Activated CD4-positive, alpha-beta memory T cell treated with anti-CD3 and anti-CD28 coated beads, Interleukin-2, amount 10 ng/mL, durations not matched to agents 7 days and 5 days (primary cell): ENCODE results near the gene TMED5. TPM values are rescaled to one million over a fixed set of nuclear protein-coding genes. Genes with fewer than 3 reads are reported as not detected.
A peak's percentile ranks its signal among the peaks of the same experiment; 100 is the strongest.
"Not testable (repeated sequence)": the region's sequence is repeated elsewhere in the genome, so short reads cannot be mapped to it uniquely, and the experiment has no call there.

Source experiments
- CTCF ChIA-PET: fragments of 350-600 bp; sonication (Branson Sonifier 250); formaldehyde crosslinking; loops from one replicate; lab custom pipeline; 2021; ENCODE audit warnings: antibody characterized with exemption, inconsistent platforms; lab: Charles Lee
- POLR2A ChIA-PET: fragments of 350-600 bp; sonication (Branson Sonifier 250); formaldehyde crosslinking; loops from one replicate; lab custom pipeline; 2021; ENCODE audit warnings: antibody characterized with exemption; lab: Charles Lee
- DNase-seq: peaks from one replicate; pipeline ENCODE4 v3.0.0-alpha.2; 2020
- H3K27ac Mint-ChIP-seq: one replicate; pipeline ENCODE4 v1.8.0; 2021; ENCODE audit warnings: mild to moderate bottlenecking, mixed read lengths
- H3K27me3 Mint-ChIP-seq: one replicate; pipeline ENCODE4 v1.8.0; 2021; ENCODE audit warnings: mixed read lengths
- H3K36me3 Mint-ChIP-seq: one replicate; pipeline ENCODE4 v1.8.0; 2021; ENCODE audit warnings: low read depth, mixed read lengths
- H3K4me1 Mint-ChIP-seq: one replicate; pipeline ENCODE4 v1.8.0; 2021; ENCODE audit warnings: mixed read lengths
- H3K4me3 Mint-ChIP-seq: one replicate; pipeline ENCODE4 v1.8.0; 2021; ENCODE audit warnings: mild to moderate bottlenecking, mixed read lengths
- H3K9me3 Mint-ChIP-seq: one replicate; pipeline ENCODE4 v1.8.0; 2021; ENCODE audit warnings: mixed read lengths
- total RNA-seq, 2 experiments: library from RNA; stranded (reverse); gene quantifications; one replicate each; pipeline ENCODE4 v1.2.3, GENCODE V29; 2021

The TMED5 gene
- total RNA-seq, 2 experiments from 2014 or later: 67.4 to 70.8 TPM

DNA sequence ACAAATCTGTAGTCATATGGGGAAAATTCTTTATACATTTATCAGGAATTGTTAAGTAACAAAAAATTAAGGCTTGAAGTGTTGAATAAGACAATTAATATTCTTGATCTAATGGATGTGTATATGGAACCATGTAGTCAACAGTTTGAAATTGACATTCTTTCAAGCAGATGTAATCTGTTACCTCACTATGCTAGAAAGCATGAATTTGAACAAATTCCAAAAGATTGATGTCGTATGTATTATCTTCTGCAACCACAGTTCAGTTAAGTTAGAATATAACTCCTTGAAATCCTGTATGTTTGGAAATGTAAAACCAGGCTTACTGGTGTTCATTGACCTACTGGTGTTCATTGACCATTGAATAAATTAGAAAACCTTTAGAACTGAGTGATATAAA, 16.4 kb upstream of the TMED5 start:
- H3K4me3 Mint-ChIP-seq: no peak overlapping the region
- H3K4me1 Mint-ChIP-seq: peaks cover 5% of the 10 kb centered on the region
- H3K27ac Mint-ChIP-seq: no peak overlapping the region
- CTCF ChIA-PET: no interaction called here
- no peaks in the 10 kb centered on the region for H3K9me3 Mint-ChIP-seq
- H3K27me3 Mint-ChIP-seq: no peaks in the 10 kb centered on the region
- H3K36me3 Mint-ChIP-seq: peaks cover 55% of the 10 kb centered on the region
- DNase-seq: no peak
- POLR2A ChIA-PET: no interaction called here

DNA sequence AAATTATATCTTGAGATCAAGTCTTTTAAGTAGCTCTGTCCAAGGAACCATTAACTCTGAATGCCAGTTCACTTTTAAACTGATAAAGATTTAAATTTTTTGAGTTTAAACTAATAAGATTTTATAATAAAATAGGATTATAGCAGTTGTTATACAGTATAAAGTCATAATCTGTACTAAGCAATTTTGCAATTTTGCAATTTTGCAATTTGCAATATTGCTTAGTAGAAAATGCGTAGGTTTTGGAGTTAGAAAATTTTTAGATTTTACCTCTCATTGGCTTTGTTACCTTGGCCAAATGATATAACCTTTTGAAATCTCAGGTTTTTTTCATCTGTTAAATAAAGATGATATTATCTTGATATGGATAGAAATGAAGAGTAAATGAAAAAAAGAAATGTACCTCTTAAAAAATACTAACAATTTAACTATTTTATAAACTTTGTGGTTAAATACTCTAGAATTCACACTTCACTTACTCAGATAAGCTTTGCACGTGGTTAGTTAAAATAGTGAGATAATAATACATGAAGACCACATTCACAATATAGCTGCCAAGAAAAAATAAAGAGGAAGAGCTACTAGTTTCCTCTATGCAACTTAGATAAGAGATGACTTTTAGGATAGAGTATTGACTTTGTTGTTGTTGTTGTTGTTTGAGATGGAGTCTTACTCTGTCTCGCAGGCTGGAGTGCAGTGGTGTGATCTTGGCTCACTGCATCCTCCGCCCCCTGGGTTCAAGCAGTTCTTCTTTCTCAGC, 14.2 kb upstream of the TMED5 start:
- no peak overlapping the region for H3K27ac Mint-ChIP-seq
- DNase-seq: no peak
- no peaks in the 10 kb centered on the region for H3K27me3 Mint-ChIP-seq
- ChIA-PET POLR2A (interaction anchor here (0.9 kb wide), 1 partner anchor 151 kb away, joined by 3 read pairs; no protein-coding TSS in a partner anchor), CTCF (interaction anchor here (0.6 kb wide), 1 partner anchor 108 kb away, joined by 4 read pairs; no protein-coding TSS in a partner anchor)
- no peaks in the 10 kb centered on the region for H3K9me3 Mint-ChIP-seq
- peaks cover 65% of the 10 kb centered on the region for H3K36me3 Mint-ChIP-seq
- no peak overlapping the region for H3K4me3 Mint-ChIP-seq
- peaks cover 23% of the 10 kb centered on the region for H3K4me1 Mint-ChIP-seq

DNA sequence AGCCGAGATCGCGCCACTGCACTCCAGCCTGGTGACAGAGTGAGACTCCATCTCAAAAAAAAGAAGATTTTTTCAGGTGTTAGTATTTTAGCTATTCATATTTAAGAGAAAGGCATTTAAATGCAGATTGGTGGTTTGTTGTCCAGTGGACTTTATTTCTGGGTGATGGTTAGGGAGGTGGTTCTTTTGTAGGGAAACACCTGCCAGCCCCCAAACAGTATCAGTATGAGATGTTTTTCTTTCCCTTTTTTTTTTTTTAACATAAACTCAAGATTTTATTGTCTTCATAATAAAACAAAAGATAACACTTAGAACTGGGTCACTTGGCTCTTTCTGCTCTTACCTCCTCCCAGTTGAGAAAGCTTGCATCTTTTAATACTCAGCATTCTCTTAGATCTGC, 10.2 kb upstream of the TMED5 start:
- Mint-ChIP-seq H3K4me3 (no peak overlapping the region), H3K27ac (no peak overlapping the region), H3K4me1 (peaks cover 24% of the 10 kb centered on the region), H3K27me3 (no peaks in the 10 kb centered on the region), H3K36me3 (peaks cover 59% of the 10 kb centered on the region), H3K9me3 (no peaks in the 10 kb centered on the region)
- DNase-seq: no peak
- CTCF ChIA-PET: no interaction called here
- POLR2A ChIA-PET: interaction anchor here (1.0 to 1.3 kb wide), 3 partner anchors 13 to 689 kb away, joined by 3 read pairs; partner anchors contain the start of gene DNTTIP2

DNA sequence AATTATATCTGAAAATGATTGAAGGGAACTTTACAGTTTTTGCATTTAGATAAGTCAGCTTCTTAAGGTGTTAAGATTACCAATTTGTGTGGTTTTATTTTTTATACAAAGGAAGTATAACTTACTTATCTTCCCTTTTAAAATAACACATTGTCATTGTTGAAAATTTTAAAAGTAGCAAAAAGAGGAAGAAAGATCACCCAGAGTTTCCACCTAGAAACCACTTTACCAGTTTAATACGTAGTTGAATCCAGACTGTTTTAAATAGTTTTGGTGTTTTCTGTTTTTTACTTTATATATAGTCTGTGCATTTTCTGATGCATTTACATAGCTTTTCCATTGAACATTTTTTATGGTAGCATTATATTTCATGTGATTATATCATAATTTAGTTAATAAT, 6.5 kb upstream of the TMED5 start:
- Mint-ChIP-seq H3K27me3 (no peaks in the 10 kb centered on the region), H3K27ac (no peak overlapping the region), H3K9me3 (no peaks in the 10 kb centered on the region), H3K36me3 (peaks cover 53% of the 10 kb centered on the region), H3K4me3 (no peak overlapping the region), H3K4me1 (peaks cover 51% of the 10 kb centered on the region)
- ChIA-PET POLR2A (no interaction called here), CTCF (no interaction called here)
- no peak for DNase-seq

DNA sequence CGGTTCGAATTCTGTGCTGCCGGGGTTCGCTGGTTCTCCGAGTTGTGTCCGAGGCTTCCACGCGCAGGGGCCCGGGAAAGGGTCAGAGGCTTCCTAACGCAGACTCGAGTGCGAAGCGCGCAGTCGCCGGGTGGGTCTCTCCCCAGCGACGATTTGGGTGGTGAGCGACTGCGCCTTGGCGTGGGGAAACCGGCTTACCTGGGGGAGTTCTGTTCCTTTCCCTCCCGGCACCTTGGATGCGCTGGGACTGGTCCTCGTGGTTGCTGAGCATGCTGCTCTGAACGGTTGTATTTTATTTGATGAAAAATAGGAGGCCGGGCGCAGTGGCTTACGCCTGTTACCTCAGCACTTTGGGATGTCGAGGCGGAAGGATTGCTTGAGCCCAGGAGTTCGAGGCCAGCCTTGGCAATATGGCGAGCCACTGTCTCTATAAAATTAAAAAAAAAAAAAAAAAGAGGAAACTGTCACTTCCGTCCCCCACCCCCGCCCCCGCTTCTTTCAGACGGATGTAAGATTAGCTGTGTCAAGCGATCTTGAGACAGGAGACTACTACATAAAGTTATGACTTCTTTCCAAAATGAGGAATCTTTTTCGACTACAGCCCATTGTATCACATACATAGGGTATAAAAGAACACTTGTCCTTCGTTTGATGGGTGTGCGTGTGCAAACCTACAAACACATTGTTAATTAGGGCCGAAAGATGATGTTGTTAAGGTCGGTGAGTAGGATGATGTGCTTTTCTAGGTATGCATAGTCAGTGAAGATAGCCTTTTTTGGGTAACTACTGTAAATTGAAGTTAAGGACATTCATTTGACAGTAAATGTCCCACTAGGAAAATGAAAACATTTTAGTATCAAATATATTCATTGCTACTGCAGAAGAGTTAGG, 755 bp upstream of the TMED5 start, which contains the start of gene CCDC18:
Gene CCDC18, plus strand, starts transcription at position 2 of the 891 bp plus-strand sequence. CDS start 2,638 bp downstream, outside the sequence.
- peak; percentile 74 for DNase-seq
- Mint-ChIP-seq H3K4me1 (peaks cover 56% of the 10 kb centered on the region), H3K36me3 (peaks cover 48% of the 10 kb centered on the region), H3K27ac (peak within 1 kb of the TSS; percentile 98), H3K4me3 (peak within 1 kb of the TSS; percentile 89), H3K27me3 (no peaks in the 10 kb centered on the region), H3K9me3 (no peaks in the 10 kb centered on the region)
- CTCF ChIA-PET: interaction anchor here (0.5 to 0.6 kb wide), 2 partner anchors 24 to 76 kb away, joined by 3 read pairs; no protein-coding TSS in a partner anchor
- POLR2A ChIA-PET: interaction anchor here (0.6 to 3.0 kb wide), 10 partner anchors 26 to 406 kb away, joined by 3 to 25 read pairs (median 5); partner anchors contain the start of genes DIPK1A, DR1 and MTF2

DNA sequence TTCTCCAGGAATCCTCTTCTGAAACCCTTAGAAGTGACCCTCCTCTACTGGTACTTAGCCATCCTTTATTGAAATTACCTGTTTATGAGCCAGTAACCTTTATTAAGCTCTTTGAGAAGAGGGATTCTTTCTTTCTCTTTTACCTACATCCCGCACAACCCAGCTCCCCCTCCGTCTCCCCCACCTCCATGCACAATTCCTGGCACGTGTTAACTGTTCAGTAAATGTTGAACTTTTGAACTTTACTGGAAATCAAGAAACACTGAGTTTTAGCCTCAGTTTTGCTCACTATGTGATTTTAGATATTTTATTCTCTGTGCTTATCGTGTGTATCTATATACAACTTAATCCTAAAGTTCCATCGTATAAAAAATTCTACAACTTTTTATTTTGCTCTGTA, 1.8 kb downstream of the TMED5 start:
- no peak for DNase-seq
- Mint-ChIP-seq H3K4me1 (peaks cover 55% of the 10 kb centered on the region), H3K27me3 (no peaks in the 10 kb centered on the region), H3K36me3 (peaks cover 52% of the 10 kb centered on the region), H3K27ac (peak overlapping the region; percentile 98), H3K4me3 (peak overlapping the region; percentile 89), H3K9me3 (peaks cover 3% of the 10 kb centered on the region)
- CTCF ChIA-PET: no interaction called here
- POLR2A ChIA-PET: interaction anchor here (1.5 to 1.8 kb wide), 3 partner anchors 23 to 167 kb away, joined by 4 to 8 read pairs (median 8); partner anchors contain the start of gene DR1

DNA sequence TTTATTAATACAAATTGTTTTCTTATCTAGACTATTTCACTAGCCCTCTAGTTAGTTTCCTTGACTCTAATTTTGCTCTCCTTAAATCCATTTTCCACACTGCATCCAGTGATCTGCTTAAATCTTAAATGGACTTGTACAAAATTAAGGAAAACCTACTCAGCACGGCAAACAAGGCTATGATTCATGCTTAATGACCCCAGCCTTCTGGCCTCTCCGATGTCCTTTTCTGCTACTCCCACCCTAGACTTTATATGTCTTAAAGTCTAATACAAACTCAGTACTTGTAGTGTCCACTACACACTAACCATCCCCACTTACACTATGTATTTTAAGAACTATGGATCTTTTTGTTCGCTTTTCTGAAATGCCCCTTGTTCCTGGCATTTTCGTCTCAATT, 2.2 kb downstream of the TMED5 start:
- no peak for DNase-seq
- peak overlapping the region; percentile 89 for H3K4me3 Mint-ChIP-seq
- H3K27ac Mint-ChIP-seq: peak overlapping the region; percentile 98
- POLR2A ChIA-PET: interaction anchor here (0.8 to 1.6 kb wide), 3 partner anchors 12 to 167 kb away, joined by 3 to 8 read pairs (median 4); partner anchors contain the start of gene DR1
- peaks cover 3% of the 10 kb centered on the region for H3K9me3 Mint-ChIP-seq
- H3K36me3 Mint-ChIP-seq: peaks cover 57% of the 10 kb centered on the region
- H3K27me3 Mint-ChIP-seq: no peaks in the 10 kb centered on the region
- H3K4me1 Mint-ChIP-seq: peaks cover 55% of the 10 kb centered on the region
- CTCF ChIA-PET: no interaction called here

DNA sequence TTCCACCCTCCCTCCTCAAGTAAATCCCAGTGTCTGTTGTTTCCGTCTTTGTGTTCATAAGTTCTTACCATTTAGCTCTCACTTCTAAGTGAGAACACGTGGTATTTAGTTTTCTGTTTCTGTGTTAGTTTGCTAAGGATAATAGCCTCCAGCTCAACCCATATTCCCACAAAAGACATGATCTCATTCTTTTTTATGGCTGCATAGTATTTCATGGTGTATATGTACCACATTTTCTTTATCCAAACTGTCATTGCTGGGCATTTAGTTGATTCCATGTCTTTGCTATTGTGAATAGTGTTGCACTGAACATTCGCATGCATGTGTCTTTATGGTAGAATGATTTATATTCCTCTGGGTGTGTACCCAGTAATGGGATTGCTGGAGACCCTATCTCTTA, 5.6 kb downstream of the TMED5 start:
- DNase-seq, H3K4me3 Mint-ChIP-seq, H3K9me3 Mint-ChIP-seq, POLR2A ChIA-PET, H3K27me3 Mint-ChIP-seq, CTCF ChIA-PET, H3K27ac Mint-ChIP-seq: not testable (repeated sequence)
- Mint-ChIP-seq H3K4me1 (peaks cover 64% of the 10 kb centered on the region), H3K36me3 (peaks cover 68% of the 10 kb centered on the region)

DNA sequence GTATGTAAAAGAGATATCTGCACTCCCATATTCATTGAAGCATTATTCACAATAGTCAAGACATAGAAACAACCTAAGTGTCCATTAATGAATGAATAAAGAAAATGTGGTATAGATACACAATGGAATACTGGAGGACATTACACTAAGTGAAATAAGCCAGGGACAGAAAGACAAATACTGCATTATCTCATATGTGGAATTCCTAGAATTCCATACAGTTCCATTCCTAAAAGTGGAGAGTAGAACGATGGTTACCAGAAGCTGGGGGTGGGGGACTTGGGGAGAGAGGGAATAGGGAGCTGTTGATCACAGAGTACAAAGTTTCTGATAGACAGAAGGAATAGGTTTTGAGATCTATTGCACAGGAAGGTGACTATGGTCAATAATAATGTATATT, 7.4 kb downstream of the TMED5 start:
- H3K36me3 Mint-ChIP-seq: peaks cover 69% of the 10 kb centered on the region
- peaks cover 12% of the 10 kb centered on the region for H3K9me3 Mint-ChIP-seq
- H3K4me1 Mint-ChIP-seq: peaks cover 64% of the 10 kb centered on the region
- no peak for DNase-seq
- no peak overlapping the region for H3K4me3 Mint-ChIP-seq
- H3K27ac Mint-ChIP-seq: no peak overlapping the region
- CTCF ChIA-PET: interaction anchor here (1.7 kb wide), 1 partner anchor 93 kb away, joined by 7 read pairs; no protein-coding TSS in a partner anchor
- POLR2A ChIA-PET: interaction anchor here (1.3 kb wide), 2 partner anchors 8 to 18 kb away, joined by 3 to 4 read pairs; no protein-coding TSS in a partner anchor
- H3K27me3 Mint-ChIP-seq: no peaks in the 10 kb centered on the region

DNA sequence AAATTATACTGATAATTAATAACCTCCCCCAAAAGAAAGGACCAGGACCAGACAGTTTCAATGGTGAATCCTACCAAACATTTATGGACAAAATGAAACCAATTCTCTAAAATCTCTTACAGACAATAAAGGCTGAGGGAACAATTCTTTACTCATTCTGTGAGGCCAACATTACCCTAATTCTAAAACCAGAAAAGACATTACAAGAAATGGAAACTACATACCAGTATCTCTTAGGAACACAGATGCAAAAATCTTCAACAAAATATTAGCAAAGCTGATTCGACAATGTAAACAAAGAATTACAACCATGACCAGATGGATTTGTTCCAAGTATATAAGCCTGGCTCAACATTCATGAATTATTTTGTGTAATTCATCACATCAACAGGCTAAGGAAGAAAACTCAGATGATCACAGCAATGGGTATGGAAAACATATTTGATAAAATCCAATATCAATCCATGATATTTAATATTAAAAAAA, 8.6 kb downstream of the TMED5 start:
- H3K9me3 Mint-ChIP-seq: peaks cover 20% of the 10 kb centered on the region
- peaks cover 76% of the 10 kb centered on the region for H3K36me3 Mint-ChIP-seq
- peak overlapping the region; percentile 77 for H3K27ac Mint-ChIP-seq
- H3K4me1 Mint-ChIP-seq: peaks cover 59% of the 10 kb centered on the region
- H3K27me3 Mint-ChIP-seq: no peaks in the 10 kb centered on the region
- DNase-seq: no peak
- POLR2A ChIA-PET: interaction anchor here (2.4 kb wide), 1 partner anchor 92 kb away, joined by 7 read pairs; the partner anchor contains the start of gene MTF2
- H3K4me3 Mint-ChIP-seq: peak overlapping the region; percentile 71
- CTCF ChIA-PET: interaction anchor here (0.5 to 1.5 kb wide), 3 partner anchors 110 to 353 kb away, joined by 3 read pairs; no protein-coding TSS in a partner anchor

DNA sequence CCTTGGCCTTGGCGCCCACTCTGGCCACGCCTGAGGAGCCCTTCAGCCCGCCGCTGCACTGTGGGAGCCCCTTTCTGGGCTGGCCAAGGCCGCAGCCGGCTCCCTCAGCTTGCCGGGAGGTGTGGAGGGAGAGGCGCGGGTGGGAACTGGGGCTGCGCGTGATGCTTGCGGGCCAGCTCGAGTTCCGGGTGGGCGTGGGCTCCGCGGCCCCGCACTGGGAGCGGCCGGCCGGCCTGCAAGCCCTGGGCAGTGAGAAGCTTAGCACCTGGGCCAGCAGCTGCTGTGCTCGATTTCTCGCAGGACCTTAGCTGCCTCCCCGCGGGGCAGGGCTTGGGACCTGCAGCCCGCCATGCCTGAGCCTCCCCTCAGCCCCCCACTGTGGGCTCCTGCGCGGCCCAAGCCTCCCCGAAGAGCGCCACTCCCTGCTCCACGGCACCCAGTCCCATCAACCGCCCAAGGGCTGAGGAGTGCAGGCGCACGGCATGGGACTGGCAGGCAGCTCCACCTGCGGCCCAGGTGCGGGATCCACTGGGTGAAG, 10.0 kb downstream of the TMED5 start:
- POLR2A ChIA-PET: interaction anchor here (1.0 to 2.4 kb wide), 3 partner anchors 11 to 91 kb away, joined by 3 to 7 read pairs (median 3); partner anchors contain the start of gene MTF2
- H3K36me3 Mint-ChIP-seq: peaks cover 74% of the 10 kb centered on the region
- not testable (repeated sequence) for DNase-seq, H3K27ac Mint-ChIP-seq, H3K4me3 Mint-ChIP-seq, H3K27me3 Mint-ChIP-seq
- H3K4me1 Mint-ChIP-seq: peaks cover 52% of the 10 kb centered on the region
- H3K9me3 Mint-ChIP-seq: peaks cover 23% of the 10 kb centered on the region
- CTCF ChIA-PET: interaction anchor here (1.5 kb wide), 1 partner anchor 108 kb away, joined by 3 read pairs; no protein-coding TSS in a partner anchor

DNA sequence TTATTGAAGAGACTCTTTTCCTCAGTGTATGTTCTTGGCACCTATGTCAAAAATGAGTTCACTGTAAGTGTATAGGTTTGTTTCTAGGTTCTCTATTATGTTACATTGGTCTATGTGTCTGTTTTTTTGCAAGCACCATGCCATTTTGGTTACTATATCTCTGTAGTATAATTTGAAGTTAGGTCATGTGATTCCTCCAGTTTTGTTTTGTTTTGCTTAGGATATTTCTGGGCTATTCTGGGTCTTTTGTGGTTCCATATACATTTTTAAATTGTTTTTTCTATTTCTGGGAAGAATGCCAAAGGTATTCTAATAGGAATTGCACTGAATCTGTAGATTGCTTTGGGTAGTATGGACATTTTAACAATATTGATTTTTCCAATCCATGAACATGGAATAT, 13.2 kb downstream of the TMED5 start:
- Mint-ChIP-seq H3K36me3 (peaks cover 65% of the 10 kb centered on the region), H3K4me1 (peaks cover 30% of the 10 kb centered on the region), H3K4me3 (no peak overlapping the region), H3K27me3 (no peaks in the 10 kb centered on the region), H3K27ac (no peak overlapping the region), H3K9me3 (peaks cover 20% of the 10 kb centered on the region)
- no peak for DNase-seq
- ChIA-PET POLR2A (no interaction called here), CTCF (no interaction called here)
